ENCODE data around the gene FAM9A.
"Not testable (repeated sequence)": the region's sequence is repeated elsewhere in the genome, so short reads cannot be mapped to it uniquely, and the experiment has no call there.

The FAM9A gene

DNA sequence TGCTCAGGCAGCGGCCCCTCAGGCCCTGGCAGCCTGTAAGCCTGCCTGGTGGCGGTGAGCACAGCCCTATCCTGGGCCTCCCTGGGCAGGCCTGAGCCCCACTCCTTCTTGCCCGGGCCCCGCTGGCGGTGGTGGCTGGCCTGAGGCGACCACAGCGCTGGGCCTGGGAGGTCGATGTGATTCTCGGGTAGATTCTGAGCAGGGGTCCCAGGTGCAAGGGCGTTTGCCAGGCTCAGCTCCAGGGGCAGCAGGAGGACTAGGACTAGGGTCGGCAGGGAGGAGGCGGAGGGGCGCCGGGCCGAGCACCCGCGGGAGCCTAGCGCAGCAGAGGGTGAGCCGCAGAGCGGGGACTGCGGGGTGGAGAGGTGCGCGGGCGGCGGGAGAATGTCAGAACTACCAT lies 17.0 kb downstream of the FAM9A start:
- Mint-ChIP-seq H3K4me3 (no peak overlapping the region), H3K27ac (no peak overlapping the region), H3K27me3 (no peaks in the 10 kb centered on the region), H3K4me1 (ENCODE audit: low read depth in 2 of 2) (peaks cover 0 to 2% of the 10 kb centered on the region in 2 donors), H3K36me3 (ENCODE audit: insufficient read depth) (no peaks in the 10 kb centered on the region), H3K9me3 (no peaks in the 10 kb centered on the region)
- ATAC-seq (replicated peaks) (no peak), DNase-seq (no peak)

DNA sequence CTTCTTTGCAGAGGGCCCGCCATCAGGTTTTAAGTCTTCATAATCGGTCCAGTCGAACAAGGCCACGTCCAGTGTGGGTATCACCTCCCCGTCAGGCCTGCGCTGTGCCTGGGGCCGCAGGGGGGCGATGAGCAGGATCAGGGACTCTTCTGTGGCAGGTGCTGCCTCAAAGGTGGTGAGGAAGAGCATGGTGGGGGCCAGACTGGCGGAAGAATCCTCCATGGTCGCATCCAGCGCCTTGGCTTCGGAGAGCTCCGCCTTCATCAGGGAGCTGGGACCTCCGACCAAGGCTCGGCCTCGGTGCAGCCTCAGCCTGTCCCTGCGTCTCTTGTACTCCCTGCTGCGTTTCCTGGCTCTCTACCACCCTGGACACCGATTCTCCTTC lies 17.5 kb downstream of the FAM9A start:
- H3K4me3 Mint-ChIP-seq = peak overlapping the region in 1 of 2 donors; percentile 54
- H3K27me3 Mint-ChIP-seq = no peaks in the 10 kb centered on the region
- H3K36me3 Mint-ChIP-seq (ENCODE audit: insufficient read depth) = no peaks in the 10 kb centered on the region

DNA sequence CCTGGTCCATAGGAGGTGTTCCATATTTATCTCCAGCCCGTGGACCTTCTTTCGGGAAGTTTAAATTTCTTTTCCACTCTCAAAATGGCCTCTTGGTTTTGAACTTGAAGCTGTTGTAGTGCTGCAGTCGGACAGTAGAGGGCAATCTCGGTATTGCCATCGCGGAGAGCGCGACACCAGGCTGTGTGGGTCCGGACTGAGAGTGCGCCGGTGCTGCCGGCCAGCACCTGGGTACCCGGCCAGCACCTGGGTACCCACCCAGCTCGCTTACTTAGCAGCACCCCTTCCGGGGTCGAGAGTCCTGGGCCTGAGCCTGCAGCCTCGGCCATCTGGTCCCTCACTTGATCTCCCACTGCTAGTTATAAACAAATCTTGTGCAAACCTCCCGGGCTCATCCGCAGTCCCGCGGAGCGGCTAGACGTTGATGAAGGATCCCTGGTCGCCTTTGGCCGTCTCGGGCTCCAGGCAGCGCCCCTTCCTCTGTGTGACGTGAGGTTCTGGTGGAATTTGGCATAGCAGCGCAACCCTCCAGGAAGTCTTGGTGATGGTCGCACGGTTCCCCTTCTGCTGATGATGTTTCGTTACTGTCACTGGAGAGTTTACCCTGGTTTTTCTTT lies 18.0 kb downstream of the FAM9A start:
- Mint-ChIP-seq H3K4me3 (peak overlapping the region; percentile 25 to 54), H3K9me3 (no peaks in the 10 kb centered on the region), H3K36me3 (ENCODE audit: insufficient read depth) (no peaks in the 10 kb centered on the region), H3K27ac (no peak overlapping the region), H3K27me3 (no peaks in the 10 kb centered on the region), H3K4me1 (ENCODE audit: low read depth in 2 of 2) (peaks cover 0 to 3% of the 10 kb centered on the region in 2 donors)
- ATAC-seq (replicated peaks) = peak; percentile 69
- DNase-seq = peak; percentile 12 to 23 (median 14)

More for the DNA sequence above, 17.5 kb downstream of the FAM9A start:
- ATAC-seq (replicated peaks) = no peak
- no peak overlapping the region for H3K27ac Mint-ChIP-seq
- peaks cover 0 to 2% of the 10 kb centered on the region in 2 donors for H3K4me1 Mint-ChIP-seq (ENCODE audit: low read depth in 2 of 2)
- no peaks in the 10 kb centered on the region for H3K9me3 Mint-ChIP-seq
- DNase-seq = no peak

DNA sequence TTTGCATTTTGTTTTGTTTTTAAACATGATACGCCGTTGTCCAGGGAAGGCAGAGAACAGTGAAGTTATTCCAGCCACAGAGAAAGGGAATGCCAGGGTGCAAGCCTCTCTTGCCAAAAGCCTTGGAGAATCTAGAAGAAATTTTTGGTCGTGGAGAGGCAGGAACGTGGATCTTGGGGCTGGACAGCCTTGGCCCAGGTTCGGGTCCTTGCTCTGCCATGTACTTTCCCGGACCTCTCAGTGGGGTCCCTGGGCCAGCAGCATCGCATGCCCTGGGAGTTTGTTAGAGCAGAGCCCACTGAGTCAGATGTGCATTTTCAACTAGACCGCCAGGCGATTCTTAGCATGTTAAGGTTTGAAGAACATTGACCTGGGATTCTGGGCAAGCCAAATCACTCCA lies 18.6 kb downstream of the FAM9A start:
- DNase-seq (no peak), ATAC-seq (replicated peaks) (no peak)
- Mint-ChIP-seq H3K9me3 (no peaks in the 10 kb centered on the region), H3K4me1 (ENCODE audit: low read depth in 2 of 2) (peaks cover 0 to 3% of the 10 kb centered on the region in 2 donors), H3K36me3 (ENCODE audit: insufficient read depth) (no peaks in the 10 kb centered on the region), H3K4me3 (no peak overlapping the region), H3K27ac (no peak overlapping the region), H3K27me3 (no peaks in the 10 kb centered on the region)

DNA sequence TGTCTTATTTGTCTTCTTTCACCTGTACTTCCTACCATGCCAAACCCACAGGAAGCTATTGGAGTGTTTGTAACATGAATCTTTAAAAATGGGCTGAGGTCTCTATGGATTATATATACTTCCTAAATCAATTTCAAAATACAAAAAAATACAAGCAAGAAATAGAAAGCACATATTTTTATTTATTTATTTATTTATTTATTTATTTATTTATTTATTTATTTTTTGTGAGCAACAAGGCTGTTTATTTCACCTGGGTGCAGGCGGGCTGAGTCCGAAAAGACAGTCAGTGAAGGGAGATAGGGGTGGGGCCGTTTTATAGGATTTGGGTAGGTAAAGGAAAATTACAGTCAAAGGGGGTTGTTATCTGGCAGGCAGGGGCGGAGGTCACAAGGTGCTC lies 19.3 kb downstream of the FAM9A start:
- ATAC-seq (replicated peaks); H3K4me1 Mint-ChIP-seq (ENCODE audit: low read depth in 2 of 2); DNase-seq; H3K9me3 Mint-ChIP-seq; H3K27me3 Mint-ChIP-seq; H3K4me3 Mint-ChIP-seq; H3K36me3 Mint-ChIP-seq (ENCODE audit: insufficient read depth); H3K27ac Mint-ChIP-seq: not testable (repeated sequence)

DNA sequence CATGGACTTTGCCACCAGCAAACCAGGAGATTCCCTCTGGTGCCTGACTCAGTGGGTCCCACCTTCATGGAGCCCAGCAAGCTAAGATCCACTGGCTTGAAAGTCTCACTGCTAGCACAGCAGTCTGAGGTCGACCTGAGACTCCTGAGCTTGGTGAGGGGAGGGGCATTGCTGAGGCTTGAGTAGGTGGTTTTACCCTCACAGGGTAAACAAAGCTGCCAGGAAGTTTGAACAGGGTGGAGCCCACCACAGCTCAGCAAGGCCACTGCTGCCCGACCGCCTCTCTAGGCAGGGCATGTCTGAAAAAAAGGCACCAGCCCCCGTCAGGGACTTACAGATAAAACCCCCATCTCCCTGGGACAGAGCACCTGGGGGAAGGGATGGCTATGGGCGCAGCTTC lies 28.1 kb downstream of the FAM9A start:
- DNase-seq (no peak), ATAC-seq (replicated peaks) (peak; percentile 44)
- peak overlapping the region in 1 of 2 donors; percentile 6 for H3K4me3 Mint-ChIP-seq

DNA sequence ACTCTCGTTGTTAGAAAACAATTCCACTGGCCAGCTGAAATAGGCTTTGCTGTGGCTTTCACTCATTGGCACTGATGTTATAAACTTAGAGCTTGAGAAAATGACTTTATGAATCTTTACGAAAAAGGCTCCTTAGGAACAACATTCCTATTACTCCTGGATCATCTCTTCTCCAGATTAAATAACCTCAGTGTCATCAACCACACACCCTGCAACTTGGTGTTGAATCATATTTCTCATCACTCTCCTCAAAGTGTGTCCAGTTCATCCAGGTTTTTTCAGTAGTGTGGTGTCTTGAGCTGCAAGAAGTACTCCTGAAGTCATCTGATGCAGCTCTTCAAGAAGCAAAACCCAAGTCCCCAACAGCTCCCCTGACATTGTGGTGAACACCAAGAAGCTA lies 41.2 kb downstream of the FAM9A start:
- no peak for ATAC-seq (replicated peaks)
- Mint-ChIP-seq H3K4me3 (no peak overlapping the region), H3K27me3 (peaks cover 22 to 29% of the 10 kb centered on the region in 2 donors), H3K36me3 (ENCODE audit: insufficient read depth) (no peaks in the 10 kb centered on the region), H3K9me3 (no peaks in the 10 kb centered on the region), H3K4me1 (ENCODE audit: low read depth in 2 of 2) (no peaks in the 10 kb centered on the region), H3K27ac (no peak overlapping the region)
- DNase-seq = no peak

More for the DNA sequence above, 28.1 kb downstream of the FAM9A start:
- Mint-ChIP-seq H3K9me3 (no peaks in the 10 kb centered on the region), H3K4me1 (ENCODE audit: low read depth in 2 of 2) (peaks cover 0 to 7% of the 10 kb centered on the region in 2 donors), H3K27ac (peak overlapping the region in 1 of 2 donors; percentile 57), H3K27me3 (no peaks in the 10 kb centered on the region), H3K36me3 (ENCODE audit: insufficient read depth) (no peaks in the 10 kb centered on the region)

DNA sequence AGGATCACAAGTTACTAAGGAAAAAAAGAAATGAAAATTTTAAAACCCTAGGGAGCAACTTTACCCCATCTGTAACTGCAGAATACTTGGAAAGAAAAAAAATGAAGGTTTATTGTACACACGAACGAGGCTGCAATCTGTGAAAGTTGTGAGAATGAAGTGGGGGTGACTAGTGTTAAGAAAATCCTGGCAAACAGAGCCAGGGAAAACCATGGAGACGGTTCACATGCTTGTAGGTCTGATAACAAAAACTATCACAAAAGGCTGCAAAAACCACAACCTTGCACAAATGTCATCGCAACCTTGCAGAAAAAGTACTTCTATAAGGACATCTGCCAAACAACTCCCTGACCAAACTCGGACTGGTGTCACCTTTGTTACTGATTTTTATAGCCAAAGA lies 42.5 kb downstream of the FAM9A start:
- not testable (repeated sequence) for H3K4me1 Mint-ChIP-seq (ENCODE audit: low read depth in 2 of 2); H3K27ac Mint-ChIP-seq; DNase-seq; H3K4me3 Mint-ChIP-seq; ATAC-seq (replicated peaks); H3K36me3 Mint-ChIP-seq (ENCODE audit: insufficient read depth); H3K9me3 Mint-ChIP-seq
- H3K27me3 Mint-ChIP-seq = peaks cover 13 to 29% of the 10 kb centered on the region in 2 donors

DNA sequence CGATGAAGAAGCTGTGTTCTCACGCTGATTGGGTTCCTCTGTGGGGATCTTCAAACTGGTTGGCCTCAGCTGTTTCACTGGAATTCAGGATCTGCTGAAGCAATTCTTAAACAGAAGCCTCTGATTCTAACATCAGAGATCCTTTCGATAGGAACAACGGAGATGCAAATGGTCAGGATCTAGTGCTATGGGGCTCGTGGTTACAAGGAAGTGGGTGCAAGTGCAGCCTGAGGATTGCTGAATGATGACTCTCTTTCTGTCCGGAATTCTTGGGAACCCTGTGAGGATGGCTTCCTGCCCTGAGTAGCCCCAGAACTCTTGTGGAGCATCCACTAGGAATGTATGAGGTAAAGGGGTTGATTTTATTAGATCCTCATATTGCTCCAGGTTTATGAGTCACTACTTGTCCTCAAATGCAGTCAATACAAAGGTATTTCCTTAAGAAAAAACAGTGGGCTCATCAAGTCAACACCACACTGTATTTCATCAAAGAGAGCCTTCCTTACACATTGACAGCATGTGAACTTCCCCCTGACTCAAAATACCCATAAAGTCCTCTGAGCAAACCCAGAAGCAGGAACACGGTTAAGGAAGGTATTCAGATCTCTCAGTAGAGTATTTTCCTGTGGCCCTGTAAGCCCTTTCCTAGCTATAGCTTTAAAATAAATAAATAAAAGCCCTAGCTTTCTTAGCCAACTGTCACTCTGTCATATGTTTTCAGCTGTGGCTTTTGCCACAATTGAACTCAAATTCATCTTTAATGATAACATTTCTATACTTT lies 43.4 kb downstream of the FAM9A start:
- H3K4me3 Mint-ChIP-seq, H3K27ac Mint-ChIP-seq: not testable (repeated sequence)

DNA sequence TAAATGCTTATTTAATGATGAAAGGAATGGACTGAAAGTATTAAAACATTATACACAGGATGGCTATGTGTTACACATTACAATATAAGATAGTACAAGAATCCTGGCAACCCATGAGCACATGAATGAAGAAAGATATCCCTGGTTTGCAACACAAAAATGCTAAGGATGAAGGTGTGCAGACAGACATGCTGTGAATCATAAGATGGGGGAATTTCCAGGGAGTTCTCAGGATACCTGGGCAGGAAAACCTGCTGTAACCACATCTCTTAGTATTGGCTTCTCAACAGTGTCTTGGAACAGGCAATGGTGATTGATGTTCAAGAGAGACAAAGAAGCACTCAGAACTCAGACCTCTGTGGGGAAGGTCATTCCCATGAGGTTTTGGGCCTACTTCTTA lies 45.4 kb downstream of the FAM9A start:
- DNase-seq = no peak
- no peaks in the 10 kb centered on the region for H3K9me3 Mint-ChIP-seq
- H3K4me3 Mint-ChIP-seq = no peak overlapping the region
- H3K27me3 Mint-ChIP-seq = peaks cover 4 to 6% of the 10 kb centered on the region in 2 donors
- H3K36me3 Mint-ChIP-seq (ENCODE audit: insufficient read depth) = no peaks in the 10 kb centered on the region
- H3K27ac Mint-ChIP-seq = no peak overlapping the region
- ATAC-seq (replicated peaks) = no peak
- H3K4me1 Mint-ChIP-seq (ENCODE audit: low read depth in 2 of 2) = no peaks in the 10 kb centered on the region

More for the DNA sequence above, 43.4 kb downstream of the FAM9A start:
- DNase-seq; H3K4me1 Mint-ChIP-seq (ENCODE audit: low read depth in 2 of 2); H3K36me3 Mint-ChIP-seq (ENCODE audit: insufficient read depth); ATAC-seq (replicated peaks); H3K9me3 Mint-ChIP-seq: not testable (repeated sequence)
- H3K27me3 Mint-ChIP-seq = peaks cover 7 to 22% of the 10 kb centered on the region in 2 donors

DNA sequence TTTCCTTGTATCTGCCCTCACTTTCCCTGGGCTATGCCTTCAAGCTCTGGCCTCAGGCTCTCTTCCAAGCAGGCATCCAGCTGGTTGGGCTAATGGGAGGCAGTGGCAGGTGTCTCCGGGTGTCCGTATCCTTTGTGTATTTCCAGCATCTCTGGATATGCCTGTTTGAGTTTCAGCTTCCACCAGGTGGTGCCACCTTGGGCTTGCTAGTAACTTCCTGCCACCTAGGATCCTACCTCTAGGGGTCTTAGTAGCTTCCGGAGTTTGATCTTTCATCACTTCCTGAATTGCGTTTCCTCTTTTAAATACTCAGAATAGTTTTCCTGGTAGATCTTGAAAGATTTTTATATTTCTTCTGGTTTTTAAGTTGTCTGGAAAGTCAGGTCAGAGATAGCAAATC lies 46.1 kb downstream of the FAM9A start:
- H3K4me3 Mint-ChIP-seq = no peak overlapping the region
- peaks cover 0 to 6% of the 10 kb centered on the region in 2 donors for H3K27me3 Mint-ChIP-seq
- H3K4me1 Mint-ChIP-seq (ENCODE audit: low read depth in 2 of 2) = no peaks in the 10 kb centered on the region
- no peaks in the 10 kb centered on the region for H3K9me3 Mint-ChIP-seq
- ATAC-seq (replicated peaks) = no peak
- H3K36me3 Mint-ChIP-seq (ENCODE audit: insufficient read depth) = no peaks in the 10 kb centered on the region
- no peak for DNase-seq
- no peak overlapping the region for H3K27ac Mint-ChIP-seq

DNA sequence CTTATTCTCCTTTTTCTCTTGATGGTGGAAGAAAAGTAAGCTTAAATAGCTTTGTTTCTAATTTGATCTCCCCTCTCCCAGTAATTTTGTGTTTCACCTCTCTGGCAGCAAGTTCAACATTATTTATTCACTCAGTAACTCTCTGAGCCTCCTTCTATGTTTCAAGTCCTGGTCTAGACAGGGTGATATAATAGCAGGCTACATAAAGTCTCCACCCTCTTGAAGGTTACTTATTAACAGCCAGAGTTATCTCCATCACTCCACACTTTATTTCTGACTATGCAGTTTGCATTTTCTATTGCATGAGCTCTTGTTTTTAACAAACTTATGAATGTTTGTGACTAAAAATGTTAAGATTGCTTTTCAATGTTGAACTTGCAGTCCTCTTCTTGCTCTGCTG lies 51.5 kb downstream of the FAM9A start:
- Mint-ChIP-seq H3K27ac (no peak overlapping the region), H3K4me3 (no peak overlapping the region), H3K27me3 (peaks cover 0 to 9% of the 10 kb centered on the region in 2 donors), H3K4me1 (ENCODE audit: low read depth in 2 of 2) (no peaks in the 10 kb centered on the region), H3K36me3 (ENCODE audit: insufficient read depth) (no peaks in the 10 kb centered on the region), H3K9me3 (no peaks in the 10 kb centered on the region)
- ATAC-seq (replicated peaks) (no peak), DNase-seq (no peak)

DNA sequence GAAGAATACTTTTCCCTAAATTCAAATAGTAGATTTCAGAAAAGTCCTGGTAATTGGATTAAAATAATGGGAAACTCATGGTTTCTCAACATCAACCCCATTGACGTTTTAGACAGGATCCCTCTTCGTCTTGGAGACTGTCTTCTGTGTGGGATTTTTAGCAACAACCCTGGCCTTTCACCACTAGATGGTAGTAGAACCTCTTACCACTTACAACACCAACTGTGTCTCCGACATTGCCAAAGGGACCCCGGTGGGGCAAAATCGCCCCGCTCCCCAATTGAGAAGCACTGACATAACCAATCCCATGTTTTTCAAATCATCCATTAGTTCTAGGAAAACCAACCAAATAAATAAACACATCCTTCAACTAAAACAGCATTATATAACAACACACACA lies 52.3 kb downstream of the FAM9A start:
- DNase-seq (no peak), ATAC-seq (replicated peaks) (no peak)
- H3K27ac Mint-ChIP-seq = no peak overlapping the region
- H3K27me3 Mint-ChIP-seq = peaks cover 0 to 7% of the 10 kb centered on the region in 2 donors
- H3K4me3 Mint-ChIP-seq = no peak overlapping the region
- H3K9me3 Mint-ChIP-seq = no peaks in the 10 kb centered on the region
- no peaks in the 10 kb centered on the region for H3K36me3 Mint-ChIP-seq (ENCODE audit: insufficient read depth)
- no peaks in the 10 kb centered on the region for H3K4me1 Mint-ChIP-seq (ENCODE audit: low read depth in 2 of 2)

DNA sequence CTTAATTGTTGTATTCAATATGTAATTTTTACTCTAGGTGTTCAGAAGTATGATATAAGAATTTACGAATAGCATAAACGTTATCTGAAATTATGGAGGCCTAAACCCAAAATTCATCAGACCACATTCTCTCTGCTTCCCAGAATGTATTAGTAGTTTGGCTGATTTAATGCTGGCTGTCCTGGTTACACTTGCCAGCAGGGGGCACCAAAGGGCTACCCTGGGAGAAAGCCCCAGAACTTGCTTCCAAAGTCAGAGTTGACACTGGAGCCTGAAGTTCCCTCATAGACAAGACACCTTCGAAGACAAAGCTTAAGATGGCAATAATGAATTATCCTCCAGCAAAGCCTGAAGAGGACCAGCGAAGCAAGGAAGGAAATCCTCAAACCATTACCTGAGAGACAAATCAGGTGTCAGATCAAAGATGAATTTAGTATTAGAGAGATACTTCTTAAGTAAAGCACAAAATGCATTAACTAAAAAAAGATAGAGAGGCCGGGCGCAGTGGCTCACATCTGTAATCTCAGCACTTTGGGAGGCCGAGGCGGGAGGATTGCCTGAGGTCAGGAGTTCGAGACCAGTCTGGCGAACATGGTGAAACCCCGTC lies 58.0 kb downstream of the FAM9A start:
- Mint-ChIP-seq H3K9me3 (no peaks in the 10 kb centered on the region), H3K27me3 (peaks cover 0 to 13% of the 10 kb centered on the region in 2 donors), H3K4me1 (ENCODE audit: low read depth in 2 of 2) (no peaks in the 10 kb centered on the region), H3K27ac (no peak overlapping the region), H3K4me3 (no peak overlapping the region), H3K36me3 (ENCODE audit: insufficient read depth) (no peaks in the 10 kb centered on the region)
- no peak for ATAC-seq (replicated peaks)
- peak; percentile 43 to 53 (median 45) for DNase-seq

Measured in effector memory CD8-positive, alpha-beta T cell (primary cell).